ENCODE data around the gene SMIM35.
"Not testable (repeated sequence)": the region's sequence is repeated elsewhere in the genome, so short reads cannot be mapped to it uniquely, and the experiment has no call there.

The SMIM35 gene

GRCh38 chr11:117978291-117978910, 108.4 kb downstream of the SMIM35 start:
- DNase-seq, result not testable (repeated sequence)

- not testable (repeated sequence) for DNase-seq
Observed at GRCh38 chr11:117977612-117978264, 109.0 kb downstream of the SMIM35 start.

GRCh38 chr11:117977029-117977428, 109.7 kb downstream of the SMIM35 start:
- DNase-seq, result no peak

- no peak for DNase-seq
Observed at GRCh38 chr11:117976445-117976844, 110.3 kb downstream of the SMIM35 start.

- no peak for DNase-seq
Observed at GRCh38 chr11:117973503-117973860, 113.3 kb downstream of the SMIM35 start.

- no peak for DNase-seq
Observed at GRCh38 chr11:117972629-117973502, 113.9 kb downstream of the SMIM35 start.

GRCh38 chr11:117972044-117972443, 114.7 kb downstream of the SMIM35 start:
- peak in 1 of 2 donors; percentile 13 for DNase-seq

- peak in 1 of 2 donors; percentile 36 for DNase-seq
Observed at GRCh38 chr11:117970400-117971024, 116.3 kb downstream of the SMIM35 start.

- peak in 1 of 2 donors; percentile 15 for DNase-seq
Observed at GRCh38 chr11:117969160-117969991, 117.4 kb downstream of the SMIM35 start.

- peak in 1 of 2 donors; percentile 4 for DNase-seq
Observed at GRCh38 chr11:117966908-117967307, 119.9 kb downstream of the SMIM35 start.

GRCh38 chr11:117962826-117963225, 123.9 kb downstream of the SMIM35 start:
- peak in 1 of 2 donors; percentile 4 for DNase-seq

GRCh38 chr11:117961896-117962295, 124.9 kb downstream of the SMIM35 start:
- DNase-seq, result peak in 1 of 2 donors; percentile 8

GRCh38 chr11:117960406-117960805, 126.4 kb downstream of the SMIM35 start:
- DNase-seq, result no peak

GRCh38 chr11:117959438-117960149, 127.2 kb downstream of the SMIM35 start:
- DNase-seq, result peak in 1 of 2 donors; percentile 8

- DNase-seq, result no peak
Observed at GRCh38 chr11:117958949-117959348, 127.8 kb downstream of the SMIM35 start.
